Measurements from ENCODE around the gene CECR2.

Gene CECR2

GRCh38 chr22:17576470-17576869 is 207.2 kb downstream of the CECR2 start:
- DNase-seq, result no peak

- DNase-seq, result no peak
Measured at GRCh38 chr22:17578136-17578754, 209.0 kb downstream of the CECR2 start.

DNA sequence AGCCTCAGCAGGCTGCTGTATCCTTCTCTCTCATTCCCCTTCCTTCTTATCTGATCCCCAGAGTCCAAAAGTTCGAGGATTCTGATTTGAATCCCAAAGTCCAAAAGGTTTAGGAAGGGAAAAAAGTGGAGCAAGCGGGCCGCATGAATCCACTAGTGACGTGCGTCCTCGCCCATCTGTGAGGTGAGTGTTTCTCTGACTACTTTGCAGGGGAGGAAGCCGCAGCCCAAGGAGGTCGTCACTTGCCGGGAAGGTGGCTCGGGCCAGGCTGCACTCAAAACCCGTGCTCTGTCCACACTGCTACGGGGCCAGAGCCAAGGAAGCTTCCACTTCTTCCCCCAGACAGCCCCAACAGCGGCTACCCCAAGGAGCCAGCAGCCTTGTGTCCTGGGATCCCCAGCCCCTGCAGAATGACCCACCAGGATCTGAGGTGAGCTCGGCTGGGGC is 210.3 kb downstream of the CECR2 start:
- no peak for DNase-seq

DNA sequence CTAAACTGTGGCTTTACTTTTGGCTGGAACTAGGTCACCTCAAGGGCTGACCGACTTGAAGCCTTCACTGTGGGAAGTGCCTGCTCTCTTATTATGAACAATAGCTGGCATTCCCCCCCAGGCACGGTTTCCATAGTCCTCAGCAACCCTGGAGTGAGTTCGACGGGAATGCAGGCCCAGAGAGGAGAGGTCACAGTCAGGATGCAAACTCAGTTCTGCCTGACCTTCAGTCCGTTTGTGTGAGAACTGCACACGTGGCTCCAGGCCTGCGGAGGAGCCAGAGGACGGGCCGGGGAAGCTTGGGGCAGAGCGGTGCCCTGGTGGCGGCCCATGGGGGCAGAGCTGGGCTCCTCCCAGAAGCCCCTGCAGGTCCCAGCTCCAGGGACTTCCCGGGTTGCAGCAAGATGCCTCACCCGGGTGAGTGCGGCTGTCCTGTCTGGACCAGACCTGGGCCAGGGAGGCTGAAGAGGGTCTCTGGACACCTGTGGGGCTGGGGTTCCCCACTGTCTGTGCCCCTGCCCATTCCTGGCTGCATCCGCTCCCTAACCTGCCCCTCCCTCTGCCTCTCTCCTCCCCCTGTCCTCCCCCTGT is 211.3 kb downstream of the CECR2 start:
- no peak for DNase-seq

DNA sequence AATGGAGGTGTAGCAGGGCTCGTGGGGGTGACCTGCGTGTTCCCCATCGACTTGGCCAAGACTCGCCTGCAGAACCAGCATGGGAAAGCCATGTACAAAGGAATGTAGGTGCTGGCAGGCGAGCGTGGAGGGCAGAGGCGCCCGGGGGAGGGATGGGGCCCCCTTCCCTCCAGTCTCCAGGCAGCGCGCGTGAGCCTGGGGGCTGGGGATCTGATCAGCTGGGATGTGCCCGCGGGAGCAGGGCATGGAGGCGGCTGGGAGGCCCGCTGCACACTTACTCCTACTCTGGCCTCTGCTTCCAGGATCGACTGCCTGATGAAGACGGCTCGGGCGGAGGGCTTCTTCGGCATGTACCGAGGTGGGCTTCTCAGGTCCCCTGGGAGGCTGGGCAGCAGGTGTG is 211.8 kb downstream of the CECR2 start:
- no peak for DNase-seq

GRCh38 chr22:17581631-17582030 is 212.4 kb downstream of the CECR2 start:
- no peak for DNase-seq

DNA sequence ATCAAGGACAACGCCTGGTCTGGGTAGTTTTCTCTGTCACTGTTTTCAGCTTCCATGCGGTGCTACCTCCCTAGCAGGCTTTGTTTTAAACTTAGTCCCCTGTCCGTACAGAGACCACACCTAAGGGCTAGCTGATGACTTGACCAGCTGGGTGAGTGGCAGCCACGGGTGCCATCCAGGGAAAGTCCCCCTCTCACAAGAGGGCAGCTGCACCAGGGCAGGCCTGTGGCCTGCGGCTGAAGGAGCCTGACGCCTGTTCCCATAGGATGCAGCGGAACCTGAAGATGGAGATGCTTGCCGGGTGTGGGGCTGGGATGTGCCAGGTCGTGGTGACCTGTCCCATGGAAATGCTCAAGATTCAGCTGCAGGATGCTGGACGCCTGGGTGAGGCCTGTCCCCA is 213.9 kb downstream of the CECR2 start:
- no peak for DNase-seq

DNA sequence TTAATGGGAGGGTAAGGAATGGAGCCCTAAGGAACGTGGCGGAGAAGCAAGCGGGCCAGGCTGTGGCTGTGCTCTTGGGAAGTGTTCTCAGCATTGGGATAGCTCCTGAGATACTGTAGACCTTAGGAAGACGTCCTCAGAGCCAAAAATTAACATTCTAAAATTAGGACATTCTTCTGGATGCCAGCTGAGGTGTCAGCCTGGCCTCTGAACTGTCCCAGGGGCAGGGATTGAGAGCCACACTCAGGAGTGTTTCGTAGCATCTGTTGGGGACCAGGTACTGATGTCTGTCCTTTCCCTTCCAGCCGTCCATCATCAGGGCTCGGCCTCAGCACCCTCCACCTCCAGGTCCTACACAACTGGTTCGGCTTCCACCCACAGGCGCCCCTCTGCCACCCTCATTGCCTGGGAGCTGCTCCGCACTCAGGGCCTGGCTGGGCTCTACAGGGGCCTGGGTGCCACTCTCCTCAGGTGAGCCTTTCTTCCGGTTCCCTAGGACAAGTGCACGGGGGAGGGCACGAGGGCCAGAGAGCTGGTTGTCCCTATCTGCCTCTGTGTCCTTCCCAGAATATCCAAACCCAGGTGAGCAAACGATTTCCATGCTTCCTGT is 217.7 kb downstream of the CECR2 start:
- no peak for DNase-seq

DNA sequence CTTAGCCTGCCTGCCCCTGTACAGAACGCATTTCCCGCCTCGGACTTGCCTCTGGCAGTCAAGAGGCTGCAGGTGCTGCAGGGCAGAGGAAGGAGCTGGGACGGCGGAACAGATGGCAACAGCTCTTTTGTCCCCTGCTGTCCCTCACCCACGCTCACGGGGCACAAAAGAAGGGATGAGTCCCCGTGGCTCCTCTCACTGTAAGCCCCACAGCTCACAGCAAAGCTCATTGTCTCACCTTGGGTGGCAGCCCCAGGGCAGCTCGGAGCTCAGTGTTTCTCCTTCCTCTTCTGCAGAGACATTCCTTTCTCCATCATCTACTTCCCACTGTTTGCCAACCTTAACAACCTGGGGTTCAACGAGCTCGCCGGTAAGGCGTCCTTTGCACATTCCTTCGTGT is 218.4 kb downstream of the CECR2 start:
- no peak for DNase-seq

- no peak for DNase-seq
Measured at GRCh38 chr22:17588606-17589005, 219.3 kb downstream of the CECR2 start.

- no peak for DNase-seq
Measured at GRCh38 chr22:17589810-17590375, 220.6 kb downstream of the CECR2 start.

DNA sequence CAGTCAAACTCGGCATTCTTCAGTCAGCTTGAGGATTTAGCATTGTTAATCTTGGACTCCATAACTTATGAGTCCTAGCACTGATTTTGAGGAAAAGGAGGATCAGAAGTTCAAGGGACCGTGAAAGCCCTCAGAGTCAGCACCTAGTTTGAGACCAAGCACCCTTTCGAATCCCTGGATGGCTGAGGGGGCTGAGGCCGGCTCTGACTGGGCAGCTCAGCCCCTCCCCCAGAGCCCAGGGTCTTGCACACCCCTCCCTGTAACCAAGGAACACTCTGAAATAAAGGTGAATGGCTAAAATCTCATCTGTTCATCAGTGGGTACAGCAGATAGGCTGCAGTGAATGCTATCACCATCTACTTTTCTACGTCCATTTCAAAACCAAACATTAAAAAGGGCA is 221.3 kb downstream of the CECR2 start:
- DNase-seq, result no peak

DNA sequence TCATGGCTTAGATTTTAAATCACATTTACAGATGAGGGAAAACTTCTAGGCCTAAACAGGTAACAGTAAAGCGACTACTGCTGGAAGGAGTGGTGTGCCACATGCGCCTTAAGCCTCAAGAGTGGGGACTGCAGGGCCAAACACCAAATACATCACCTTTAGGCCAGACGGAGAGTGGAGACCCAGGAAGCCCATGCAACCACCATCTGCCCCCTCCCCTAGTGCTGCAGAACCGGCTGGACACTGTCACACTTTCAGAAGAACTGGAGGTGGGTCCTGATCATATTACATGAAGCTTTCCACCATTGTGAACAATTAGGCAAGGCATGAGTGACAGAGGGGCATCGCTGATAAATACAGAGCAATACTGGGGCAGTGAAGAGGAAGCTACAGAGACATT is 222.9 kb downstream of the CECR2 start:
- no peak for DNase-seq

- no peak for DNase-seq
Measured at GRCh38 chr22:17596226-17596625, 227.0 kb downstream of the CECR2 start.

- no peak for DNase-seq
Measured at GRCh38 chr22:17597217-17597616, 228.0 kb downstream of the CECR2 start.

DNA sequence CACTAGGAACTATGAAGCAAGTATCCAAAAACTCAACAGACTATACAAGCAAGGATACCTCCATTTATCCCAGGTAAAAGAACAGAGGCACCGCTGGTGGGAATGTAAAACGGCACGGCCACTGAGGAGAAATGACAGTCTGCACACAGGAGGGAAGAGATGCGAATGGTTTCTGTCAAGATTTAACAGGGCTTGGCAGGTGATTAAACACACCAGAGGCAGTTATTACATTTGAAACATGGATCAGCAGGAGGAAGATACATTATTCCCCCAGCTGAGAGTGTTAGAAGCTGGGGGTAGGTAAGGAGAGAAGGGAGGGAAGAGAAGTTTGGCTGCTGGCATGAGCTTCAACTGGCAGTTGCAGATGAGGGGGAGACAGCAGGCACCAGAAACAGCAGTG is 229.1 kb downstream of the CECR2 start:
- DNase-seq, result no peak

DNA sequence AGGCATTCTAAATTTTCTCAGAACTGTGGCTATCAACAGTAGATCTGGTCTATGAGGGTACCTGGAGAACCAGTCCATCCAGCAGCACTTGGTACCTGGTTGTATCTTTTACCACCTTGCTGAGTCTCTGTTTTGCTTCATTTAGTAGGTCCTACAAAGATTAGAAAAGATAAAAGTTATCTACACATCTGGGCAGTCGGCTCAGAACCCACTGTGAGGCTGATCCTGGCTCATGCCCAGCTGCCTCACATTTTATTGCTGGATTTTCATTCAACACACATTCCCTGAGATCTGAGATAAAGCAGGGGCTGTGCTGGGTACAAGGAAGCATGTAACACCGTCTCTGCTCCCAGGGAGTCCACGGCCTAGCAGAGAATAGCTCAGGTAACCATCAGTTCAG is 231.8 kb downstream of the CECR2 start:
- DNase-seq, result no peak

GRCh38 chr22:17603668-17604067 is 234.4 kb downstream of the CECR2 start:
- no peak for DNase-seq

GRCh38 chr22:17606496-17606895 is 237.2 kb downstream of the CECR2 start:
- DNase-seq, result no peak

Measured in suppressor macrophage treated with lipopolysaccharide for 1 hour (primary cell).